ENCODE data around the gene ZMYND11. TPM values are rescaled to one million over a fixed set of nuclear protein-coding genes. Genes with fewer than 3 reads are reported as not detected.

Gene ZMYND11
- polyA plus RNA-seq, 1 of the 3 experiments (the other 2 are of a cell fraction), result 33.1 TPM

GRCh38 chr10:277963-278362, 142.7 kb downstream of the ZMYND11 start:
- Histone ChIP-seq H3K4me2 (no peak overlapping the region), H3F3A (replicated peaks; ENCODE audit: insufficient read depth) (no peaks in the 10 kb centered on the region), H3K27me3 (ENCODE audit: insufficient read depth) (no peaks in the 10 kb centered on the region), H2AFZ (ENCODE audit: low read depth) (no peak overlapping the region), H3K4me3 (ENCODE audit: low read depth in 2 of 2, low read length in 1 of 2) (no peak overlapping the region), H3K9me2 (no peaks in the 10 kb centered on the region), H3K36me3 (replicated peaks in 1 of 2; ENCODE audit: control insufficient read depth in 1 of 2, insufficient read depth in 2 of 2, low read length in 1 of 2) (peaks cover 10 to 60% of the 10 kb centered on the region in 2 experiments), H3K79me2 (ENCODE audit: insufficient read depth) (no peaks in the 10 kb centered on the region), H4K20me1 (ENCODE audit: insufficient read depth) (no peaks in the 10 kb centered on the region), H3K27ac (ENCODE audit: low read depth in 2 of 2, low read length in 1 of 2) (no peak overlapping the region), H3K9me3 (no peaks in the 10 kb centered on the region), H3K4me1 (ENCODE audit: control insufficient read depth in 1 of 2, insufficient read depth in 2 of 2, low read depth in 1 of 2, low read length in 1 of 2) (peaks cover 0 to 6% of the 10 kb centered on the region in 2 experiments; a peak in 1 of 4 replicates), H3K9ac (no peak overlapping the region)
- WGBS (ENCODE audit: low lambda C conversion rate), result 100% methylated on average over 7 of the region's 19 CpGs
- ChIA-PET CTCF (no interaction called here), POLR2A (no interaction called here)
- TF ChIP-seq EZH2phosphoT487 (IDR thresholded peaks at IDR 0.05; ENCODE audit: borderline replicate concordance, low read depth) (no peak), CTCF (IDR thresholded peaks at IDR 0.05) (no peak), NRF1 (IDR thresholded peaks at IDR 0.05; ENCODE audit: low read depth, low read length) (no peak), POLR2AphosphoS5 (IDR thresholded peaks at IDR 0.05; ENCODE audit: low read depth, low read length) (no peak), CHD2 (IDR thresholded peaks at IDR 0.05; ENCODE audit: low read length, partially characterized antibody) (no peak), RFX5 (IDR thresholded peaks at IDR 0.05; ENCODE audit: low read length) (no peak), TCF12 (IDR thresholded peaks at IDR 0.05) (no peak), RXRA (IDR thresholded peaks at IDR 0.05; ENCODE audit: borderline replicate concordance, low read depth) (no peak), NFIC (IDR thresholded peaks at IDR 0.05; ENCODE audit: borderline replicate concordance) (no peak), SIN3A (IDR thresholded peaks at IDR 0.05; ENCODE audit: borderline replicate concordance, low read depth, low read length) (no peak)
- TF ChIP-seq, protein P1, sequence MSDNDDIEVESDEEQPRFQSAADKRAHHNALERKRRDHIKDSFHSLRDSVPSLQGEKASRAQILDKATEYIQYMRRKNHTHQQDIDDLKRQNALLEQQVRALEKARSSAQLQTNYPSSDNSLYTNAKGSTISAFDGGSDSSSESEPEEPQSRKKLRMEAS (IDR thresholded peaks at IDR 0.05; ENCODE audit: low read depth), result no peak
- DNase-seq, result no peak

DNA sequence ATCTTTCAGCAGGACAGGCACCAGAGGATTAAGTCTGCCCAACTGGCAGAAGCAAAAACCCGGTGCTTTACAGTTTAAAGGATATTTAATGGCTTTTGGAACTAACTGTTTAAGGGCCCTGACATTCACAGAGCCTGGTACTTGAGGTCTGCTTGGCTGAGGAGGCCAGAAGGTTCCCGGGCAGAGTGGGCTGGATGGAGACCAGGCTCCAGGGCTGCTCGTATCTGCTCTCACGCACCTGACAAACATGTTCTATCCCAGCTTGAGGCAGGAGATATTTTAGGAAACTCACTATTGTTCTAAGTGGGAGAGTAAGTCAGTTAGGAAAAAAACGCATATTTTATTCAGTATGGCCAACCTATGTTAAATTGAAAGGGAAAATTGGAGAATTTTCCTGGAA, 143.5 kb downstream of the ZMYND11 start:
- Histone ChIP-seq H3K4me1 (ENCODE audit: control insufficient read depth in 1 of 2, insufficient read depth in 2 of 2, low read depth in 1 of 2, low read length in 1 of 2) (peaks cover 0 to 6% of the 10 kb centered on the region in 2 experiments; a peak in 1 of 4 replicates), H3K79me2 (ENCODE audit: insufficient read depth) (no peaks in the 10 kb centered on the region), H3K9me2 (no peaks in the 10 kb centered on the region), H3F3A (replicated peaks; ENCODE audit: insufficient read depth) (no peaks in the 10 kb centered on the region), H3K36me3 (replicated peaks in 1 of 2; ENCODE audit: control insufficient read depth in 1 of 2, insufficient read depth in 2 of 2, low read length in 1 of 2) (peaks cover 10 to 66% of the 10 kb centered on the region in 2 experiments), H3K27me3 (ENCODE audit: insufficient read depth) (no peaks in the 10 kb centered on the region), H2AFZ (ENCODE audit: low read depth) (no peak overlapping the region), H3K4me3 (ENCODE audit: low read depth in 2 of 2, low read length in 1 of 2) (no peak overlapping the region), H3K9me3 (no peaks in the 10 kb centered on the region), H3K27ac (ENCODE audit: low read depth in 2 of 2, low read length in 1 of 2) (no peak overlapping the region), H3K4me2 (no peak overlapping the region), H4K20me1 (ENCODE audit: insufficient read depth) (no peaks in the 10 kb centered on the region), H3K9ac (no peak overlapping the region)
- WGBS (ENCODE audit: low lambda C conversion rate), result 95% methylated on average over 5 of the region's 5 CpGs
- POLR2A ChIA-PET, result no interaction called here
- CTCF ChIA-PET, result no interaction called here
- no peak for DNase-seq
- TF ChIP-seq GATA2 (CRISPR knock-in tag; IDR thresholded peaks at IDR 0.05), result no peak
- TF ChIP-seq POLR2AphosphoS5 (IDR thresholded peaks at IDR 0.05; ENCODE audit: low read depth, low read length), result no peak
- TF ChIP-seq JUND (IDR thresholded peaks at IDR 0.05), result no peak
- TF ChIP-seq PBX3 (IDR thresholded peaks at IDR 0.05), result no peak
- no peak for TF ChIP-seq MEF2A (IDR thresholded peaks at IDR 0.05; ENCODE audit: borderline replicate concordance, low read depth)
- TF ChIP-seq, protein P2, sequence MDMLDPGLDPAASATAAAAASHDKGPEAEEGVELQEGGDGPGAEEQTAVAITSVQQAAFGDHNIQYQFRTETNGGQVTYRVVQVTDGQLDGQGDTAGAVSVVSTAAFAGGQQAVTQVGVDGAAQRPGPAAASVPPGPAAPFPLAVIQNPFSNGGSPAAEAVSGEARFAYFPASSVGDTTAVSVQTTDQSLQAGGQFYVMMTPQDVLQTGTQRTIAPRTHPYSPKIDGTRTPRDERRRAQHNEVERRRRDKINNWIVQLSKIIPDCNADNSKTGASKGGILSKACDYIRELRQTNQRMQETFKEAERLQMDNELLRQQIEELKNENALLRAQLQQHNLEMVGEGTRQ (IDR thresholded peaks at IDR 0.05; ENCODE audit: borderline replicate concordance, low read depth, low read length), result no peak
- no peak for TF ChIP-seq RFX5 (IDR thresholded peaks at IDR 0.05; ENCODE audit: low read length)
- TF ChIP-seq MXI1 (IDR thresholded peaks at IDR 0.05; ENCODE audit: low read depth, low read length), result no peak
- TF ChIP-seq FOXJ3 (CRISPR knock-in tag; IDR thresholded peaks at IDR 0.05), result no peak
- TF ChIP-seq, protein P1 (IDR thresholded peaks at IDR 0.05; ENCODE audit: low read depth), result no peak
- TF ChIP-seq YY1 (IDR thresholded peaks at IDR 0.05; ENCODE audit: low read depth), result no peak
- no peak for TF ChIP-seq RAD21 (IDR thresholded peaks at IDR 0.05; ENCODE audit: low read length)
- TF ChIP-seq NRF1 (IDR thresholded peaks at IDR 0.05; ENCODE audit: low read depth, low read length), result no peak
- TF ChIP-seq REST (IDR thresholded peaks at IDR 0.05; ENCODE audit: low read depth, low read length), result no peak

Data from SK-N-SH (cell line).